Kidney (tissue), 14 donors: ENCODE data around the gene ALLC. TPM values are rescaled to one million over a fixed set of nuclear protein-coding genes. Genes with fewer than 3 reads are reported as not detected.

Experiments
- DNase-seq, 5 donors: peaks; one replicate each; pipeline ENCODE4 v3.0.0-alpha.2; 2013 to 2020
- FAIRE-seq: peaks from 2 replicates; lab custom pipeline; 2012; peaks lifted over from hg19 to GRCh38; lab: Jason Lieb, UNC
- H3K27ac ChIP-seq, 2 donors: one replicate each; pipeline ENCODE4 v1.7.0; 2013; ENCODE audit warnings: low read depth in 2 of 2, low read length in 2 of 2, inconsistent platforms in 1 of 2
- H3K27me3 ChIP-seq: one replicate; pipeline ENCODE4 v1.7.1; 2013; ENCODE audit warnings: low read length, inconsistent platforms; ENCODE audit not compliant: control insufficient read depth, insufficient read depth
- H3K36me3 ChIP-seq, 3 donors: one replicate each; pipeline versions ENCODE4 v1.7.0 to v1.7.1; 2013; ENCODE audit warnings: low read length in 3 of 3, control low read depth in 1 of 3, inconsistent platforms in 1 of 3; ENCODE audit not compliant: insufficient read depth in 3 of 3, control insufficient read depth in 2 of 3
- H3K4me1 ChIP-seq, 3 donors: one replicate each; pipeline versions ENCODE4 v1.7.0 to v1.7.1; 2013; ENCODE audit warnings: low read length in 3 of 3, inconsistent platforms in 1 of 3, low read depth in 1 of 3; ENCODE audit not compliant: control insufficient read depth in 2 of 3, insufficient read depth in 2 of 3
- H3K4me3 ChIP-seq, 3 donors: one replicate each; pipeline versions ENCODE4 v1.7.0 to v1.8.1; 2013; ENCODE audit warnings: low read length in 3 of 3, control low read depth in 1 of 3, inconsistent platforms in 1 of 3
- H3K9ac ChIP-seq, 3 donors: one replicate each; pipeline versions ENCODE4 v1.7.0 to v1.7.1; 2013; ENCODE audit warnings: low read length in 3 of 3, control low read depth in 1 of 3, inconsistent platforms in 1 of 3
- H3K9me3 ChIP-seq, 3 donors: one replicate each; pipeline versions ENCODE4 v1.7.0 to v1.7.1; 2013; ENCODE audit warnings: low read length in 3 of 3, control low read depth in 1 of 3, inconsistent platforms in 1 of 3; ENCODE audit not compliant: control insufficient read depth in 2 of 3, insufficient read depth in 1 of 3
- CTCF ChIP-seq: IDR thresholded peaks from 3 replicates; pipeline ENCODE4 v1.5.1; 2012; ENCODE audit warnings: mild to moderate bottlenecking, moderate library complexity, borderline replicate concordance; ENCODE audit not compliant: insufficient read depth; ENCODE audit errors: extremely low read depth
- intact Hi-C: fragments of 100-400 bp; cut with DNase I; formaldehyde crosslinking; loops from one replicate; pipeline ENCODE4 v1.11.1; 2022
- polyA plus RNA-seq: library from polyadenylated mRNA; stranded (reverse); fragments of 350-450 nt; fragmentation: Illumina TruSeq; extraction: RNeasy Lipid Tissue Mini Kit (QIAGEN cat#74804); gene quantifications from one replicate; pipeline ENCODE4 v1.2.3, GENCODE V29; 2014; ENCODE audit warnings: low read depth, low replicate concordance; ENCODE audit not compliant: insufficient read depth
- total RNA-seq: library from RNA; stranded (reverse); fragmentation: NEBNext Ultra II Directional; extraction: Animal tissue kit (Norgen Biotek cat#: 25700); gene quantifications from one replicate; pipeline ENCODE4 v1.2.1, GENCODE V29; 2021
- donor health status: control.
- donor health status: control.
- donor health status: control.
- donor health status: control.
- donor health status: control.
- donor health status: DM: yes; HTN: yes; CAD: no.
- donor health status: Normal renal cell carcinoma (clear cell type).

ALLC gene
- total and polyA plus RNA-seq, 2 donors from 2014 or later, result 1.3 TPM; not detected in 1

DNA sequence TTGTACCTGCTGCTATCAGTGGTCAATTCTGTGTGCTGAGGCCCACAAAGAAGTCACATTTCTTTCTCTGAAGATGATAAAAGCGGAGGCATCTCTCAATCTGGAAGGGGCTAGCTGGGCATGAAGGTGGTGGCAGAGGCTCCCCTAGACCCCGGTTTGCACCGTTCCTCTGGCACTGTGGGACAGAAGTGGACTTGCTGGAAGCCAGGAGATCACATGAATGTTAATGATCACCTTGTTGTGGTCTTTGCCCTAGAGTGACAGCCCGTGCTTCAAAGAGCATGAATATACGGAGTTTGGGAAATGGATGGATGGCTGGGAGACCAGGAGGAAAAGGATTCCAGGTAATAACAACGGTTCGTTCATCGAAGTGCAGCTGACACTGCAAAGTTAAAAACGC lies 20.2 kb downstream of the ALLC start:
- DNase-seq (no peak), FAIRE-seq (no peak)
- Histone ChIP-seq H3K36me3 (no peaks in the 10 kb centered on the region), H3K27ac (no peak overlapping the region), H3K9ac (no peak overlapping the region), H3K4me3 (no peak overlapping the region), H3K27me3 (no peaks in the 10 kb centered on the region), H3K4me1 (no peaks in the 10 kb centered on the region), H3K9me3 (no peaks in the 10 kb centered on the region)
- intact Hi-C loops, result no loop called here
- TF ChIP-seq CTCF, result no peak

GRCh38 chr2:3679180-3679579 lies 21.2 kb downstream of the ALLC start:
- H3K27me3 ChIP-seq, result no peaks in the 10 kb centered on the region
- no peaks in the 10 kb centered on the region for H3K9me3 ChIP-seq
- H3K4me3 ChIP-seq, result no peak overlapping the region
- intact Hi-C loops, result no loop called here
- no peak overlapping the region for H3K9ac ChIP-seq
- H3K27ac ChIP-seq, result no peak overlapping the region
- no peak for TF ChIP-seq CTCF
- FAIRE-seq (no peak), DNase-seq (no peak)
- no peaks in the 10 kb centered on the region for H3K4me1 ChIP-seq
- H3K36me3 ChIP-seq, result no peaks in the 10 kb centered on the region

DNA sequence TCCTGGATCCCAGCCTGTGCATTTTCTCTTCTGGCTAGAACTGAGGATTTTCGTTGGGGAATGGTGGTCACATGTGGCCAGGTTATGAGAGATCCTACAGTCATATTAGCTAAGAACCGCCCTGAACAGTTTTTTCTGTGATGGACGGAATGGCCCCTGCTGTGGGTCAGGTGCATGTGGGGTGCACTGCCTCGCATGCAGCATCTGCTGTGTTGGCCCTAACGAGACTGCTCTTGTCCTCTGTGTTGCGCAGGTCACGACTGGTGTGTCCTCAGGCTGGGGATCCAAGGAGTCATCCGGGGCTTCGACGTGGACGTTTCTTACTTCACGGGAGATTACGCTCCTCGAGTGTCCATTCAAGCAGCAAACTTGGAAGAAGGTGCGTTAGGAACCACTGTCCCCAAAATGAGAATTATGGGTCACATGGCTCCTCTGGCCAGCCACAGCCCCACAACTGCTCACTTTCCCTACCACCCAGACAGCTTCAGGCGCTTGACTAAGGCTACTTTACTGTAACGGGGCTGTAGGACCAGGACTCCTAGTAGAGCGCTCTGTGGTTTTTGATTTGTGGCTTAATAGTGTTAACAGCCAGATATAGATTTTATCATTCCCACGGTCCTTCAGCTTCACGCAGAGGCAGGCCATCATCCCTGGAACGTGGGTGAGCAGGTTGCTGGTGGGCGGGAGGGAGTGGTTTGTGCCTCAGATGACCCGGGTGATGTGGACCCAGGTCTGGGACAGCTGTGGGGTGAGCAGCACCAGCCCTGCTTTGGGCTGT lies 21.8 kb downstream of the ALLC start:
- no peaks in the 10 kb centered on the region for H3K27me3 ChIP-seq
- no peak for TF ChIP-seq CTCF
- H3K4me1 ChIP-seq, result no peaks in the 10 kb centered on the region
- no peak overlapping the region for H3K4me3 ChIP-seq
- H3K9me3 ChIP-seq, result no peaks in the 10 kb centered on the region
- H3K36me3 ChIP-seq, result no peaks in the 10 kb centered on the region
- H3K27ac ChIP-seq, result no peak overlapping the region
- H3K9ac ChIP-seq, result no peak overlapping the region
- intact Hi-C loops, result no loop called here
- FAIRE-seq, result no peak
- no peak for DNase-seq
